NCI-H1694 treated with DMSO at 0.1 percent for 48 hours (cell line): ENCODE data around the gene PLS3.
A peak's percentile ranks its signal among the peaks of the same experiment; 100 is the strongest.
"Not testable (repeated sequence)": the region's sequence is repeated elsewhere in the genome, so short reads cannot be mapped to it uniquely, and the experiment has no call there.

ENCODE experiments used
- DNase-seq: peaks from one replicate; lab custom pipeline; 2025; lab: John Stamatoyannopoulos, UW

The PLS3 gene

DNA sequence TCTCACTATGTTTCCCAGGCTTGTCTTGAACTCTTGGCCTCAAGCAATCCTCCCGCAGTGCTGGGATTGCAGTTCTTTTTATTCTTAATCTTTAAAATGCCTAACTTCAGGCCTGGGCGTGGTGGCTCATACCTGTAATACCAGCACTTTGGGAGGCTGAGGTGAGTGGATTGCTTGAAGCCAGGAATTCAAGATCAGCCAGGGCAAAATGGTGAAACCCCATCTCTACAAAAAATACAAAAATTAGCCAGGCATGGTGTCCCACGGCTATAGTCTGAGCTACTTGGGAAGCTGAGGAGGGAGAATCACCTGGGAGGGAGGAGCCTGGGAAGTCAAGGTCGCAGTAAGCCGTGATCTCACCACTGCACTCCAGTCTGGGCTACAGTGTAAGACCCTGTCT, 45.9 kb downstream of the PLS3 start:
- DNase-seq: no peak

DNA sequence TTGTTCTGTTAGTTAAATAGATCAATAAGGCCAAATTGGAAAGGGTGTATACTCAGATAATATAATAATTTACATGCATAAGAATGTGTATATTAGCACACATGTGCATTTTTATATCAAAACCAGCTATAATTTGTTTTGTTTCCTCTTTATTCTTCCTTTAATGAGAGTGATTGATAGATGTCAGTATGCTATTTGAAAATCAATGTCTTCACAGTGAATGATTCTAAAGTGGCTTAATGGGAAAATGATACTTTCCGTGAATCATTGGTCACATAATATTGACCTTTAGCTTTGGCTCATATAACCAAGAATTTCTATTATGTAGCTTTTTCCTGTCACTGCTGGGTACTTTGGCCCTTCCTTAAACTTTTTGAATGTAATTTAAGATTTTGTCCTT, 48.6 kb downstream of the PLS3 start:
- DNase-seq: no peak

DNA sequence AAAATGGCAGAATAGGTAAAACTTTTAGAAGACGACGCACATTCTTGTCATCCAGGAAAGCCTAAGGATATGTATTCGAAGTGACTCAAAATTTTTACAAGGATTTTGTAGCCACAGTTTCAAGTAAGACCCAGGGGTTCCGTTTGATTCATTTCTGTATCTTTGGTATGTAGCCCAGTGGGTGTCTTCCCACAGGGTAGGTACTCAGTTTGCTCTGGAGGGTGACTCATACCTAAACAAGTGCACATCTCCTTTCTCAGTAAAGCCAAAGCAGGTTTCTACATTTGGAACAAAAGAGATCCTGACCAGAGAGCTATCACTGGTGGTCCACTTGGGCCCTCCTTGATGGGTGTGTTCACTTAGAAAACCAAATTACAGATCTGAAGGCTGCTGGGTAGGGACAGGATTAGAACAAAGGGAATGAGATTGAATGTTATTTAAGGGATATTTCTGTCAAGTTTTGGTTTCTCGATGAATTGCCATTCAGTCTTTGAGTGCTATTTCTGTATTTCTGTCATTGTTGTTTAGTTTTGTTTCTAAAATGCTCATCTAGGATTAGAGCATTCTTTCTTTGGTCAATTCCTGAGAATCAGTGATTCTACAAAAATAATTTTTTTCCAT, 56.1 kb downstream of the PLS3 start:
- no peak for DNase-seq

- no peak for DNase-seq
Measured at GRCh38 chrX:115622534-115622933, 61.6 kb downstream of the PLS3 start.

GRCh38 chrX:115624916-115625315, 63.9 kb downstream of the PLS3 start:
- DNase-seq: no peak

GRCh38 chrX:115625572-115626301, 64.8 kb downstream of the PLS3 start:
- no peak for DNase-seq

DNA sequence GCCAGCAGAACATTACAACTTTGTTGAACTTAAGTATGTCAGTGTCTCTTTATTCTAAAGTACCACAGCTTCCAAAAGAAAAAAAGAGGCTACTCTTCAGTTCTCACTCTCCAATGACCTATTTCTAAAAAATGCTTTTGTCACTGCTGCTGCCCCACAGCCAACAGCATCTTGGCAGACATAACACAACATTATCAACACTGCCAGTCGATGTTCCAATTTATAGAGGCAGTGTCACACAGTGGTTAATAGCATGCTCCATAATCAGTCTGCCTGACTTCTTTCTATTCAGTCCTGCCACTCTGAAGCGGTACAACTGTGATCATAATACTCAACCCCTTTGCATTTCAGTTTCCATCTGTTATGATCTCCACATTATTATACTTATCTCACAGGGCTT, 69.2 kb downstream of the PLS3 start:
- no peak for DNase-seq

GRCh38 chrX:115632455-115632854, 71.5 kb downstream of the PLS3 start:
- no peak for DNase-seq

DNA sequence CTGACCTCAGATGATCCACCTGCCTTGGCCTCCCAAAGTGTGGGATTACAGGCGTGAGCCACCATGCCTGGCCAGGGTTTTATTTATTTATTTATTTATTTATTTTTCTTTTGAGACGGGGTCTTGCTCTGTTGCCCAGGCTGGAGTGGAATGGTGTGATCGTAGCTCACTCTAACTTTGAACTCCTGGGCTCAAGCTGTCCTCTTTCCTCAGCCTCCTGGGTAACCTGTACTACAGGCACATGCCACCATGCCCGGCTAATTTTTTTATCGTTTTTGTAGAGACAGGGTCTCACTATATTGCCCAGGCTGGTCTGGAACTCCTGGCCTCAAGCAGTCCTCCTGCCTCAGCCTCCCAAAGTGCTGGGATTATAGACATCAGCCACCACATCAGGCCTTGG, 72.4 kb downstream of the PLS3 start:
- not testable (repeated sequence) for DNase-seq

DNA sequence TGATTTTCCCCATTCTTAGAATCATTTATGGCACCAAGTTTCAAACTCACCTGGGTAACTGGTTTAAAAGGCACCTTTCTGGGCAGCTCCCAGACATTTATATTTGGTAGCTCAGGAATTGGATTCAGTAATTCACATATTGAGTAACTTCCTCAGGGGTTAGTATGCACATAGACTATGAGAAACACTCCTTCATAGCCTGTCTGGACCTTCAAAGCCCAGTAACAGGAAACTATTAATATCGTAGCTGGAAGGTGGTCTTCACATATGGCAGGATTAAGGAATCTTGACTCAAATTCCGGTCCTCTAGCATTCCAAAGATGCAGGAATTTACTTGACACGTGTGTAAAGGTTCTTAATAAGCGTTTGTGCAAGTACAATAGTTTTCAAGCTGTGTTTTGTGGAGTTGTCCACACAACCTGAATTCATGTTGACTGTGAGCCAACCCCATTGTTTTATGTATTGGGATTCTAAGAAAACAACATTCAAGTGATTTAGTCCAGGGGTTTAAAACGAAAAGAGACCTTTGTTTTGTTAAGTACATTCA, 78.4 kb downstream of the PLS3 start:
- no peak for DNase-seq

- no peak for DNase-seq
Measured at GRCh38 chrX:115642311-115642710, 81.3 kb downstream of the PLS3 start.

DNA sequence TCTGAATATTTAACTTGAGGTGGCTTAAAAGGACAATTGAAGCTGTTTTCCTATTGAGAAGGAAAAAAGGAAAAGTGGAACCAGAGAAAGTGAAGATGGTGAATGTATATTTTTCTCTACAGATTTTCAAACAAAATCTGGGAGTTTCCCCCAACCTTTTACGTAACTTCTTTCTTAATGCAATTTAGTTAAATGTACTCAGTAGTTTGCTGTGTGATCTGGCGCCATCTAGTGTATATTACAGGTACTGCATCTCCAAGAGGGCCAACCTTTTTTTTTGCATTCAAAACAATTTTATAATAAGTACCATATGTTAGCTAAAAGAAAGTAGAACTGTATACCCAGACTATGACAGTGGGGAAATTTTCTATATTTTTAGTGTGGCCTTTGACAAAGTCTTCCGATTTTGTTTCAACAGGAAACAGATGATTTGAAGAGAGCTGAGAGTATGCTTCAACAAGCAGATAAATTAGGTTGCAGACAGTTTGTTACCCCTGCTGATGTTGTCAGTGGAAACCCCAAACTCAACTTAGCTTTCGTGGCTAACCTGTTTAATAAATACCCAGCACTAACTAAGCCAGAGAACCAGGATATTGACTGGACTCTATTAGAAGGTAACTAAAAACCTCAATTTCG, 82.0 kb downstream of the PLS3 start:
- DNase-seq: peak; percentile 20

- not testable (repeated sequence) for DNase-seq
Measured at GRCh38 chrX:115644397-115644796, 83.4 kb downstream of the PLS3 start.

DNA sequence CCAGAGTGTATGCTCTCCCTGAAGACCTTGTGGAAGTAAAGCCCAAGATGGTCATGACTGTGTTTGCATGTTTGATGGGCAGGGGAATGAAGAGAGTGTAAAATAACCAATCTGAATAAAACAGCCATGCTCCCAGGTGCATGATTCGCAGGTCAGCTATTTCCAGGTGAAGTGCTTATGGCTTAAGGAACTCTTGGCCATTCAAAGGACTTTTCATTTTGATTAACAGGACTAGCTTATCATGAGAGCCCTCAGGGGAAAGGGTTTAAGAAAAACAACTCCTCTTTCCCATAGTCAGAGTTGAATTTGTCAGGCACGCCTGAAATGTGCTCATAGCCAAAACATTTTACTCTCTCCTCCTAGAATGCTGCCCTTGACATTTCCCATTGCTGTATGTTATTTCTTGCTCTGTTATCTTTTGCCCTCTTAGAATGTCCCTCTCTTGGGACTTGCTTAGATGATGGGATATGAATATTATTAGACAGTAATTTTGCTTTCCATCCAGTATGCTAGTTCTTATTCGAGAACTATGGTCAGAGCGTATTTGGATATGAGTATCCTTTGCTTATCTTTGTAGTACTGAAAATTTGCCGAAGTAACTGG, 88.6 kb downstream of the PLS3 start:
- no peak for DNase-seq

DNA sequence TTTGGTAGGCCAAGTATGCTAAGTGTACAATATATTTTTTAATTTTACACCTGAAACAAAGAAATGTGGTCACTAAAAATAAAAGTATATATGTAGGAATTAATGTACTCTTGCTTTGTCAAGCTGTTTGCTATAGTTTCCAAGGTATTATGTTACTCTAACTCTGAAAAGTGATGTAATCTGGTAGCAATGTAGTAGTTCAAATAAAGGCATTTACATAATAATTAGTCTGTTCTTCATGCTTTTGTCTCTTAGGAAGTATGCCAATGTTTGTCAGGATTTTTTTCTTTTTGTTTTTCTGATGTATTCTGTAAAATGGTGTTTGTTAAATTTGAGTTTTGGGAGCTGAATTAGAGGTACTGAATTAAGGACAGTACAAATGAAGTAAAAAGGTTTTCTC, 89.5 kb downstream of the PLS3 start:
- DNase-seq: no peak

- DNase-seq: peak; percentile 33
Measured at GRCh38 chrX:115650916-115651315, 89.9 kb downstream of the PLS3 start.

- no peak for DNase-seq
Measured at GRCh38 chrX:115652221-115652620, 91.2 kb downstream of the PLS3 start.

GRCh38 chrX:115665122-115665521, 104.1 kb downstream of the PLS3 start:
- no peak for DNase-seq

DNA sequence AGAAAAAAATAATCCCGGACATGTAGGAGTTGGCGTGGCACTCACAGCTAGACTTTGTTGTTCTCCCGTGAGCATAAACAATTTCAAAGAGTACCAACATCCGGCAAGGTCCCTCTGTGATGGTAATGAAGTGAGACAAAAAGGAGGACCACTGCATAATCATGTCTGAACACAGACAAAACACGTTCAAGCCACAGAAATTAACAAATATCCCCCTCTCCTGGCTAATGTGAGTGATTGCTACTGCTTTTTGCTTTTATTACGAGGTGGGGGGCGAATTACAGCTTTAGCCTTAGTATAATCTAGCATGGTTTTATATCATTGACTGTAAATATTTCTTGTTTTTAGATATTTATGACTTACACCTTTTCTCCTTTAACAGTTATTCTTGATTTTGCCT, 118.5 kb downstream of the PLS3 start:
- peak; percentile 60 for DNase-seq

DNA sequence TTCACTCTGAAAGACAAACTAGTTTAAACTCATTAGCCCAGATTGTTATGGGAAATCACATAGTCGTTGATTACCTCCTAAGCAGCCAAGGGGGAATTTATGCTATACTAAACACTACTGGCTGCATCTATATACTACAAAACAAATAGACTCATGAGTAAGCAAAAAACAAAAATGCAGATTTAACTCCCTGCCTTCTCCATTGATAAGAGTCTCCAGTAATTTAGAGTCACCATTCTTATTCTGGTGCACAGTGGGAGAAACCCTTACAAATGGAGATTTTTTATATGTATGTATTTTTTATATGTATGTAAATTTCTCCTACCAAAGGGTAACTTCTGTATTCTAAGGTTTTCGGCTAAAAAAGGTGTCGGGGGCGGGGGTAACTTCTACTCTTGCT, 126.6 kb downstream of the PLS3 start:
- DNase-seq: no peak

DNA sequence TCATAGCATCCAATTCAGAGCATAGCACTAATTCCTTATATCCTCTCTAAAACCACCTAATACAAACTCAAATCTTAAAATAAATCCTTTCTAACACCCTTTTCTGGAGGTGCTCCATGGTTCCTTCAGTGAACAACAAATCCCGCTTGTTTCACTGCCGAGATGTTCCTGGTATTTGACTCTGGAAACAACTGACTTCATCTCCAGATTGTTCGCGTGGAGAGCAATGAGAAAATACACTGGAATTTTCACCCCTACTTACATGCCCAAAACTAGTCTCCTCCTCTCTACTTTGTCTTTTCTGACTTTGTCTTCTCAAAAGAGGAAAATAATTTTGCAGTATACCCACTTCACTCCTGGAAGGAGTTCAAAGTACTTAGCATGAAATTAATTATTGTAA, 129.0 kb downstream of the PLS3 start:
- no peak for DNase-seq

GRCh38 chrX:115690511-115691216, 129.7 kb downstream of the PLS3 start:
- DNase-seq: peak; percentile 50
